HS-27A (cell line): Measurements from ENCODE around the gene VAMP1.

ENCODE experiments used
- DNase-seq: peaks from one replicate; pipeline ENCODE4 v3.0.0-alpha.2; 2012; ENCODE audit warnings: low read depth, missing footprints

The VAMP1 gene

GRCh38 chr12:6425590-6426531 lies 44.6 kb downstream of the VAMP1 start:
- no peak for DNase-seq

- DNase-seq, result no peak
Measured at GRCh38 chr12:6424866-6425265, 45.6 kb downstream of the VAMP1 start.

- no peak for DNase-seq
Measured at GRCh38 chr12:6424008-6424347, 46.5 kb downstream of the VAMP1 start.

GRCh38 chr12:6423267-6424007 lies 47.0 kb downstream of the VAMP1 start:
- peak; percentile 89 for DNase-seq

- DNase-seq, result no peak
Measured at GRCh38 chr12:6420364-6420763, 50.1 kb downstream of the VAMP1 start.

- DNase-seq, result no peak
Measured at GRCh38 chr12:6418796-6419195, 51.7 kb downstream of the VAMP1 start.

- DNase-seq, result no peak
Measured at GRCh38 chr12:6416596-6416995, 53.9 kb downstream of the VAMP1 start.
